HG03097 (cell line): ENCODE measurements around the gene HYAL3.
"Not testable (repeated sequence)": the region's sequence is repeated elsewhere in the genome, so short reads cannot be mapped to it uniquely, and the experiment has no call there.

ENCODE experiments used
- ATAC-seq: cut with Tn5 transposase; IDR thresholded peaks from one replicate; pipeline ENCODE4 v1.9.1; 2021; ENCODE audit not compliant: unreplicated experiment, low FRiP score

HYAL3 gene

GRCh38 chr3:50293079-50293801, 6.0 kb downstream of the HYAL3 start:
- ATAC-seq: no peak

GRCh38 chr3:50292159-50293078, 6.8 kb downstream of the HYAL3 start, which contains the start of gene IFRD2:
TSS of gene IFRD2 (minus strand) at chr3:50292429. CDS start at chr3:50292274, 155 bp downstream.
- peak; percentile 81 for ATAC-seq

GRCh38 chr3:50290161-50290641, 9.0 kb downstream of the HYAL3 start:
- no peak for ATAC-seq

- no peak for ATAC-seq
These were observed 10.1 kb downstream of the HYAL3 start for GRCh38 chr3:50289130-50289529.

GRCh38 chr3:50288387-50289007, 10.7 kb downstream of the HYAL3 start:
- no peak for ATAC-seq

GRCh38 chr3:50287262-50287661, 11.9 kb downstream of the HYAL3 start:
- ATAC-seq: no peak

GRCh38 chr3:50286322-50287227, 12.6 kb downstream of the HYAL3 start:
- no peak for ATAC-seq

GRCh38 chr3:50284121-50284520, 15.1 kb downstream of the HYAL3 start:
- ATAC-seq: not testable (repeated sequence)

GRCh38 chr3:50279255-50280016, 19.8 kb downstream of the HYAL3 start:
- no peak for ATAC-seq

GRCh38 chr3:50278880-50279224, 20.4 kb downstream of the HYAL3 start, which contains the start of gene LSMEM2:
TSS of gene LSMEM2 (plus strand) at chr3:50279087. CDS start at chr3:50279114, 27 bp downstream.
- ATAC-seq: no peak

GRCh38 chr3:50278123-50278879, 20.9 kb downstream of the HYAL3 start:
- ATAC-seq: no peak

- no peak for ATAC-seq
These were observed 22.5 kb downstream of the HYAL3 start for GRCh38 chr3:50276762-50277101.

- no peak for ATAC-seq
These were observed 23.0 kb downstream of the HYAL3 start for GRCh38 chr3:50275996-50276761.

GRCh38 chr3:50275141-50275995, 23.8 kb downstream of the HYAL3 start:
- no peak for ATAC-seq

GRCh38 chr3:50274371-50275104, 24.7 kb downstream of the HYAL3 start:
- no peak for ATAC-seq

- ATAC-seq: no peak
These were observed 25.5 kb downstream of the HYAL3 start for GRCh38 chr3:50273689-50274065.
